Epithelial cell of esophagus (primary cell): Measurements from ENCODE around the gene RAB44.
"Not testable (repeated sequence)": the region's sequence is repeated elsewhere in the genome, so short reads cannot be mapped to it uniquely, and the experiment has no call there.

Experiments used
- DNase-seq: peaks from one replicate; pipeline ENCODE4 v3.0.0; 2010; ENCODE audit warnings: low read depth
- H3K4me3 ChIP-seq: 2 replicates; pipeline ENCODE4 v1.5.1; 2011; ENCODE audit warnings: mild to moderate bottlenecking, low read length, control low read depth
- TF ChIP-seq, protein P1 (sequence below): IDR thresholded peaks from 2 replicates; pipeline ENCODE4 v1.5.1; 2011; ENCODE audit warnings: low read depth, mild to moderate bottlenecking, low read length, control low read depth, inconsistent platforms; ENCODE audit not compliant: insufficient read depth; ENCODE audit errors: missing control alignments

RAB44 gene

DNA sequence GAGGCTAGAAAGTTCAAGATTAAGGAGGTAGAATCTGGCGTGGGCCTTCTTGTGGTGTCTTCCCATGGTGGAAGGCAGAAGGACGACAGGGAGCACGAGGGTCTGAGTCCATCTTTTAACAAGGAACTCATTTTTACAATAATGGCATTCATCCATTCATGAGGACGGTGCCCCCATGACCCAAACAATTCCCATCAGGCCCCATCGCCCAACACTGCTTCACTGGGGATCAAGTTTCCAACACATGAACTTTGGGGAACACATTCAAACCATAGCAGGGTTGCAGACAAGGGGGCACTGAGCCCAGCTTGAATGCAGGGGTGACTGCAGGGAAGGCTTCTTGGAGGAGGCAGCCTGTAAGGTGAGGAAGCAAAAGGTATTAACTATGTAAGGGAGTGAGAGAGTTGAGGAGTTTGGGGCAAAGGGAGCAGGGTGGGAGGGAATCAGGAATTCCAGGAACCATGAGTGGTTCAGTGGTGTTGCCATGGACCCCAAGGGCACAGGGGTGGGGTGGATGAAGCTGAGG lies 5.5 kb downstream of the RAB44 start:
- no peak for DNase-seq
- TF ChIP-seq, protein P1, sequence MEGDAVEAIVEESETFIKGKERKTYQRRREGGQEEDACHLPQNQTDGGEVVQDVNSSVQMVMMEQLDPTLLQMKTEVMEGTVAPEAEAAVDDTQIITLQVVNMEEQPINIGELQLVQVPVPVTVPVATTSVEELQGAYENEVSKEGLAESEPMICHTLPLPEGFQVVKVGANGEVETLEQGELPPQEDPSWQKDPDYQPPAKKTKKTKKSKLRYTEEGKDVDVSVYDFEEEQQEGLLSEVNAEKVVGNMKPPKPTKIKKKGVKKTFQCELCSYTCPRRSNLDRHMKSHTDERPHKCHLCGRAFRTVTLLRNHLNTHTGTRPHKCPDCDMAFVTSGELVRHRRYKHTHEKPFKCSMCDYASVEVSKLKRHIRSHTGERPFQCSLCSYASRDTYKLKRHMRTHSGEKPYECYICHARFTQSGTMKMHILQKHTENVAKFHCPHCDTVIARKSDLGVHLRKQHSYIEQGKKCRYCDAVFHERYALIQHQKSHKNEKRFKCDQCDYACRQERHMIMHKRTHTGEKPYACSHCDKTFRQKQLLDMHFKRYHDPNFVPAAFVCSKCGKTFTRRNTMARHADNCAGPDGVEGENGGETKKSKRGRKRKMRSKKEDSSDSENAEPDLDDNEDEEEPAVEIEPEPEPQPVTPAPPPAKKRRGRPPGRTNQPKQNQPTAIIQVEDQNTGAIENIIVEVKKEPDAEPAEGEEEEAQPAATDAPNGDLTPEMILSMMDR: no peak
- no peak overlapping the region for H3K4me3 ChIP-seq

- no peak overlapping the region for H3K4me3 ChIP-seq
- no peak for DNase-seq
- TF ChIP-seq, protein P1: no peak
These were observed 6.4 kb downstream of the RAB44 start for GRCh38 chr6:36703982-36704381.

DNA sequence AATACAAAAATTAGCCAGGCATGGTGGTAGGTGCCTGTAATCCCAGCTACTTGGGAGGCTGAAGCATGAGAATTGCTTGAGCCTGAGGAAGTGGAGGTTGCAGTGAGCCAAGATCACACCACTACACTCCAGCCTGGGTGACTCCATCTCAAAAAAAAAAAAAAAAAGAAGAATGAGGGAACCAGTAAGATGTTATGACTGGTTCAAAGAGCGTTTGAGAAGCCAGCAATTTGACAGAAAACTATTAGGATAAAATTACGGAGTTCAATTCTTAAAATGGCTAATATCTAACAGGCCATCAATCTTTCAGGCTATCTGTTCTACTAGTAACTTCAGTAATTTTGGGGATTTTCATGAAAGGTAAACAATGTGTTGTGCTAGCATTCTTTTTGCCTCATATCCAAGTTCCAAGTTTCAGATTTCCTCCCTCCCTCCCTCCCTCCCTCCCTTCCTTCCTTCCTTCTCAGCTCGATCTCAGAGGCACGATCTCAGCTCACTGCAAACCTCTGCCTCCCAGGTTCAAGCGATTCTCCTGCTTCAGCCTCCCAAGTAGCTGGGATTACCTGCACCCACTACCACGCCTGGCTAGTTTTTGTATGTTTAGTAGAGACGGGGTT lies 7.4 kb downstream of the RAB44 start:
- not testable (repeated sequence) for H3K4me3 ChIP-seq, DNase-seq

DNA sequence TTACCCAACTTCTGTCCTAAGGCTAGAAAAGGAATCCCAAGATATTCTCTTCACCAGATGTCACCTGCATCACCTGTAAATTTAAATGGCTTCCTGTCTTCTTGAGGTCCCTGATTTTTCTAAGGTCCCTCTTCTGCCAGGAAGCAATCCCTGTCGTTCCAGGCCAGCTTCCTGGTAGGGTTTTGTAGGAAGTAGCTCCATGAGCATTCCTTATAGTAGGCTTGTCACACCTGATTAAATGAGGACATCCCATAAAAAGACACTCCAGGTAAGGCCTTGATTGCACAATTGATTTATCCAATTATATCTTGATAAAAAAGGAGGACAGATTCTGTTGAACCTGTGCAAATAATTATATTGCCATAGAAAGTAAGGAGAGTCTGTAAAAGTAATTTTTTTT lies 8.7 kb downstream of the RAB44 start:
- DNase-seq: no peak
- TF ChIP-seq, protein P1: no peak
- no peak overlapping the region for H3K4me3 ChIP-seq

DNA sequence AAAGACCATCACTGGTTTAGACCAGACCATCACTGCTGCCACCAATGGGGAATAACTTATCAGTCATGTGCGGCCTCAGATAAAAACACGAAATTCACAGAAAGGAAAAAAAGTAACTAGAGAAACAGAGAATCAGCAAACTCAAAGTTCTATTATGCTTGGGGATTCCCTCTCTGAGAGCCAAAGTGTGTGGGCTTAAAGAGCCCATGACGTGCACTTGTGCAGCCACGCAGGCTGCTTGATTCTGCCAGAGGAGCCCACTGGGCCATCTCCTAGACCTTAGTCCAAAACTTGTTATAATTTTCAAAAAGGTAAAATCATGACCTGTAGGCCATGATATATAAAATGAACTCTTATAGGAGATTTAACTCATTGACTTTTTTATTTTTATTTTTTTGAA lies 15.2 kb downstream of the RAB44 start:
- TF ChIP-seq, protein P1: no peak
- H3K4me3 ChIP-seq: no peak overlapping the region
- no peak for DNase-seq

DNA sequence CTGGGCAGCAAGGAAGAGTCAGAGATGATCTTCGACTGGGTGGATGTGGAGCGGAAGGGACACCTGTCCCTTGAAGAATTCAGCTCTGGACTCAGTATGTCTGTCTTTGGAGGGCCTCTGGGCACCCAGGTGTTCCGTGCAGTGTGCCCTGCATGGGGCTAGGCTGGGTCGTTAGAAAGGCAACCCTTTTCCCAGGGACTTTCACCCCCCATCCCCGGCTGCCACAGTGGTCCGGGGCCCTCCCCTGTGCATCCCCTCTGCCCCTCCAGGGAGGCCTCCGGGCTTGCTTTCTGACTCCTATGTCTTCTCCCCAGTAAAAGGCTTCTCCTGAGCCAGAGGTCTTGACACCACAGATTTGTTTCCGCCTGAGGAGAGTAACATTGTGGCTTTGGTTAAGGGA lies 16.2 kb downstream of the RAB44 start:
- TF ChIP-seq, protein P1: no peak
- no peak overlapping the region for H3K4me3 ChIP-seq
- DNase-seq: no peak

DNA sequence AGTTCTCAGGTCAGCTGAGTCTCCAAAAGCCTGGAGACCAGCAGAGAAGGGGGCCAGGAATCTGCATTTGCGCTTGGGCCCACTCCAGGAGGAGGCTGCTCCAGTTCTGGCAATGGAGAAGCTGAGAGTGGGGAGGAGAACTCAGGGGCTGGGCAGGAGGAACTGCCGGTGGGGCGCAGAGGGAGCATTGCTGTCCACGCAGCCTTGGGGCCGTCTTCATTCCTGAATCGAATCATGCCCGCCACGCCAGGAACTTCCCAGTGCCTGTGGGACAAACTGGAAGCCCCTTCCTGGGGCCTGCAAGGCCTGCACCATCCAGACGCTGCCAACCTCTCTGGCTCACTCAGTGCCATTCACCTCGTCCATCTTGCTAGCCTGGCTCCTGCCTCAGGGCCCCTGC lies 16.9 kb downstream of the RAB44 start:
- TF ChIP-seq, protein P1: no peak
- DNase-seq: no peak
- H3K4me3 ChIP-seq: no peak overlapping the region

- DNase-seq: no peak
- TF ChIP-seq, protein P1: no peak
These were observed 17.8 kb downstream of the RAB44 start for GRCh38 chr6:36715469-36715868.

More at GRCh38 chr6:36715469-36715868, 17.8 kb downstream of the RAB44 start:
- no peak overlapping the region for H3K4me3 ChIP-seq
